ENCODE measurements around the gene FLRT3. TPM values are rescaled to one million over a fixed set of nuclear protein-coding genes. Genes with fewer than 3 reads are reported as not detected.

The FLRT3 gene
- total and polyA plus RNA-seq, 4 donors = 2.7 to 29.7 (median 6.6) TPM

DNA sequence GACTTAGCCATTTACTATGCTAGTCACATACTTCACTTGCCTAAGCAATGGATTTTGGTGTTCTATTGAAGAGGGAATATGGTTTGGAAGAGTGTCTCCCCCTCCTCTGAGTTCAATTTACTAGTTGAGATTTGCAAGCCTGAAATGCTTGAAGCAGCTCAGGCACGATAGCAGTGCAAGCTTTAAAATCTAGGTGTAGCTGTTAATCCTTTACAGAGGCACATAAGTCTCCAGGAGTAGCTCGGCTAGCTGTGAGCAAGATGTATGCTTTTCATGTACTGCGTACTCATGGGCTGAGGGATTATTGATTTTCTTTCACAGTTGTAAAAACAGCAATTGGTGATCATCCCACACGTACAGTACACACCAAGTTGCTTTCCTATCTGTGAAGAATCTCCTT lies 726 bp downstream of the FLRT3 start:
- TF ChIP-seq RAD21 (IDR thresholded peaks at IDR 0.05) (peak; percentile 37 to 50), ZBTB33 (IDR thresholded peaks at IDR 0.05) (no peak)
- Histone ChIP-seq H3K27me3 (ENCODE audit: control insufficient read depth in 4 of 4, insufficient read depth in 4 of 4, low read length in 3 of 4) (no peaks in the 10 kb centered on the region), H3K27ac (ENCODE audit: low read depth in 1 of 2, low read length in 2 of 2) (peak overlapping the region; percentile 82 to 88), H3K9ac (ENCODE audit: low read depth in 1 of 2, low read length in 2 of 2) (peak overlapping the region; percentile 73 to 94), H3K9me3 (ENCODE audit: control insufficient read depth in 4 of 4, low read length in 3 of 4) (no peaks in the 10 kb centered on the region), H3K4me1 (ENCODE audit: control insufficient read depth in 4 of 4, insufficient read depth in 4 of 4, low read length in 3 of 4) (peaks cover 3 to 18% (median 14%) of the 10 kb centered on the region in 4 donors), H3K4me3 (ENCODE audit: low read depth in 1 of 3, low read length in 3 of 3) (peak overlapping the region; percentile 63 to 82 (median 77)), H3K36me3 (ENCODE audit: control insufficient read depth in 4 of 4, insufficient read depth in 3 of 4, low read depth in 1 of 4, low read length in 3 of 4) (no peaks in the 10 kb centered on the region)
- 12% methylated on average over 4 of the region's 4 CpGs for WGBS
- DNase-seq (ENCODE audit: low spot score) = no peak

DNA sequence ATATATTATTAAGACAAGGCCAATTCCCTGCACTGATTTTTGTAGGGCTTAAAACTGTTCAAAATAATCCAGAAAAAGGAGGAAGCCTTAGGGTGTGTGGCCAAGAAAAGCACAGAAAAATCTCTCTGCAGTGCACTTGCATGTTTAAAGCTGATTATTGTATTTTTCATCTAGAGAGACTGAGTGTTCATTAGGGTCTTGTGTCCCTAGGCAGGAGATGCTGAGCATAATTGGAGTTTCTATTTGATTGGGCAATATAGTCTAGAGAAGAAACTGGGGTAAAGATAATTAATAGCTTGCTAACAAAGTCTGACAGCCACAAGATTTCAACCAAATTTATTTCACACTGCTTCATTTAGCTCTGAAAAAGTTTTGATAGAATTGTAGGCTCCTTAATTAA lies 2.4 kb downstream of the FLRT3 start:
- H3K36me3 ChIP-seq (ENCODE audit: control insufficient read depth in 4 of 4, insufficient read depth in 3 of 4, low read depth in 1 of 4, low read length in 3 of 4) = no peaks in the 10 kb centered on the region
- no peak for DNase-seq (ENCODE audit: low spot score)
- H3K9me3 ChIP-seq (ENCODE audit: control insufficient read depth in 4 of 4, low read length in 3 of 4) = no peaks in the 10 kb centered on the region
- H3K4me3 ChIP-seq (ENCODE audit: low read depth in 1 of 3, low read length in 3 of 3) = peak overlapping the region in 2 of 3 donors; percentile 33 to 44
- peak overlapping the region; percentile 10 to 20 for H3K9ac ChIP-seq (ENCODE audit: low read depth in 1 of 2, low read length in 2 of 2)
- no peak for TF ChIP-seq MAX (IDR thresholded peaks at IDR 0.05)
- TF ChIP-seq ATF3 (IDR thresholded peaks at IDR 0.05) = no peak
- TF ChIP-seq FOXA2 (IDR thresholded peaks at IDR 0.05) = no peak
- TF ChIP-seq JUND (IDR thresholded peaks at IDR 0.05) = no peak
- TF ChIP-seq REST (IDR thresholded peaks at IDR 0.05) = no peak
- no peak for TF ChIP-seq SP1 (IDR thresholded peaks at IDR 0.05)
- TF ChIP-seq GABPA (IDR thresholded peaks at IDR 0.05 in 1 of 2, conservative IDR thresholded peaks at IDR 0.05 in 1 of 2) = no peak
- TF ChIP-seq CTCF (IDR thresholded peaks at IDR 0.05; ENCODE audit: low read depth, low read length, missing input control) = no peak
- no peak for TF ChIP-seq RAD21 (IDR thresholded peaks at IDR 0.05)
- TF ChIP-seq HNF4G (IDR thresholded peaks at IDR 0.05) = no peak
- no peak for TF ChIP-seq HNF4A (conservative IDR thresholded peaks at IDR 0.05)
- TF ChIP-seq YY1 (IDR thresholded peaks at IDR 0.05) = no peak
- TF ChIP-seq NR2F2 (IDR thresholded peaks at IDR 0.05) = no peak
- no peak for TF ChIP-seq EGR1 (IDR thresholded peaks at IDR 0.05; ENCODE audit: low read depth in 2 of 2)
- no peak for TF ChIP-seq ZBTB33 (IDR thresholded peaks at IDR 0.05)
- no peak for TF ChIP-seq TAF1 (conservative IDR thresholded peaks at IDR 0.05)
- no peak for TF ChIP-seq RXRA (IDR thresholded peaks at IDR 0.05)
- no peak for TF ChIP-seq FOXA1 (IDR thresholded peaks at IDR 0.05)
- no peaks in the 10 kb centered on the region for H3K27me3 ChIP-seq (ENCODE audit: control insufficient read depth in 4 of 4, insufficient read depth in 4 of 4, low read length in 3 of 4)
- H3K27ac ChIP-seq (ENCODE audit: low read depth in 1 of 2, low read length in 2 of 2) = no peak overlapping the region
- H3K4me1 ChIP-seq (ENCODE audit: control insufficient read depth in 4 of 4, insufficient read depth in 4 of 4, low read length in 3 of 4) = peaks cover 0 to 17% (median 13%) of the 10 kb centered on the region in 4 donors

All from liver (tissue), 9 donors.